MV-4-11 (cell line): ENCODE results near the gene CAPNS2.

Source experiments
- DNase-seq: peaks from one replicate; lab custom pipeline; 2025; lab: John Stamatoyannopoulos, UW

The CAPNS2 gene

DNA sequence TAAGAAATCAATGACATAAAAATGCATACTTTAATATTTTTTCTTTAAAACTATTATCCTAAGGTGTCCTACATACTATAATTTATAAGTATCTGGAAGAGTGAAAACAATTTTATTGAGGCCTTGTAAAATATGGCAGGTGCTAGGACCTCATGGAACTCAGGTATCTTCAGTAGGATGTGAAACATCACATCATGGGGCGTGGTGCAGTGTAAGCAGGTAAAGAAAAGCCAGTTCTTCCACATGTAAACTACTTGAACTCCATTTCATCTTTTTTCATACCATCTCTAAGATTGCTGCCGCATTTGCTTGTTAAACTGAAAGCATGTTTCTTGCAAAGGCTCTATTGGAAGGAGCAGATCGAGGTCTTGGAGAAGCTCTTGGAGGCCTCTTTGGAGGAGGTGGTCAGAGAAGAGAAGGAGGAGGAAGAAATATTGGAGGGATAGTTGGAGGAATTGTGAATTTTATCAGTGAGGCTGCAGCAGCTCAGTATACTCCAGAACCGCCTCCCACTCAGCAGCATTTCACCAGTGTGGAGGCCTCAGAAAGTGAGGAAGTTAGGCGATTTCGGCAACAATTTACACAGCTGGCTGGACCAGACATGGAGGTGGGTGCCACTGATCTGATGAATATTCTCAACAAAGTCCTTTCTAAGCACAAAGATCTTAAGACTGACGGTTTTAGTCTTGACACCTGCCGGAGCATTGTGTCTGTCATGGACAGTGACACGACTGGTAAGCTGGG, at the start of gene CAPNS2:
Gene CAPNS2 (plus strand): TSS at position 253 of the 744 bp plus-strand sequence. CDS start 73 bp downstream, at position 326.
- DNase-seq: peak; percentile 38

DNA sequence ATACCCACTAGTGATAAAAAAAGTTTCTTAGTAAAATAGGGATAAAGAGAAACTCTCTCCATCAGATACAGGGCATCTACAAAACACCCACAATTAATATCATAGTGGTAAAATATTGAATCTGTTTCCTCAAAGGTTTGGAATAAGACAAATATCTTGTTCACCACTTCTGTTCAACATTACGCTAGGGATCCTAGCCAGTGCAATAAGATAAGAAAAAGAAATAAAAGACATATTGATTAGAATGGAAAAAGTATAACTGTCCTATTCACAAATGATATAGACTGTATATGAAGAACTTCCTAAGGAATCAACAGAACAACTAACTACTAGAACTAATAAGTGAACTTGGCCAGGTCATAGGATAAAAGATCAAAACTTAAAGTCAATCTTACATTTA, 44.7 kb upstream of the CAPNS2 start:
- no peak for DNase-seq

GRCh38 chr16:55526441-55526840, 40.0 kb upstream of the CAPNS2 start:
- DNase-seq: no peak

DNA sequence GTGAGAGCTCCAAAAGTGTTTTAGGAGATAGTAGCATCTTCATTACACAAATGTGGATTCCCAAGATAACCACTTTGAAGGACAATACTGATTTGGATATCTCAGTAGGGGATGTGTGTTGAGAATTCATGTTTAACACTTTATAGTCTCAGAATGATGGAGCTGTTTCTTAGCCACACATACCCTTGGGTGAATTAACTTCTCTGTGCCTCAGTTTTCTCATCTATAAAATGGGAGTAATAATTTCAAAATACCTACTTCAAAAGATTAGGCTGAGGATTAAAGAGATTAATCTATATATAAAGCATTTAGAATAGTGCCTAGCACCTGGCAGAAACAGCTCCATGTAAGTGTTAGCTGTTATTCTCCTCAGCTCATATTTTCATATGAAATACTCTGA, 38.6 kb upstream of the CAPNS2 start:
- no peak for DNase-seq

DNA sequence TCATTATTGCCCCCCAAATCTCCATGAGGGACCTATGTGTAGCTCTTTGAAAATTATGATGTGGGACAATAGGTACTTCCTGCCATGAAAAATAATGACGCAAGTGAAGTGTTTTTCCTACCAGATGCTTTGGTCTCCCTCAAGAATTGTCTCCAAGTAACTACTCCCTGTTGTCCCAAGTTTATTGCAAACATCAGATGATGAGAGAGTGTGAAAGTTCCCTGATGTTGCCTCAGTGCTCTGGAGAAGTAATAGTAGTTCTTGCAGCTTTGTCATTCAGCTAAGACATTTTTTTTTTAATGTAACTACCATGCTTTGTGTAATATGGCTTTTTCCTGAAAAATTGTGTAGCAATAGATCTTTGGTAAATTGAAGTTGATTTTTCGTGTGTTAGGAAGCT, 37.5 kb upstream of the CAPNS2 start:
- no peak for DNase-seq

DNA sequence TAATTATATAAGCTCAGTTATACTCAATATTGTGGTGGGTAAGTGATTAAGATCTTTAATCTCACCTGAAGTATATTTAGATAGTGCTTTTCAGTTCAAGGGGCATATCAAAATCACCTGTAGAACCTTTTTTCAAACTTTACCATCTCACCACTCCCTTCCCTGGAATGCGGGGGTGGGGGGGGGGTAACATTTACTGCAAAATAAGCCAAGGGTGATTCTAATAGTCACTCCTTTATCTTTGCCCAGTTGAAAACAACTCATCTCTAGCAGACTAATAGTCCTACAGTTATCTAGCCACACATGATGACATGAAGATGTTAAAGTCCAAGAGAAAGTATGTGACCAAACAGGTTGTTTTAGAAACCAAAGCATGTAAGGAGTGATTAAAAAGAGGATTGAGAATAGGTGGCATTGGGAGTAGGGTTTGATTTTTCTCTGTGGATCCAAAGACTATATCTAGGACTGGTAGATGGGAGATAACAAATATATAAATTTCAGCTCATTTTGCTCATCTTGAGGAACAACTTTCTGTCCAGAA, 36.1 kb upstream of the CAPNS2 start:
- no peak for DNase-seq

- DNase-seq: no peak
Observed at GRCh38 chr16:55532227-55532626, 34.3 kb upstream of the CAPNS2 start.

DNA sequence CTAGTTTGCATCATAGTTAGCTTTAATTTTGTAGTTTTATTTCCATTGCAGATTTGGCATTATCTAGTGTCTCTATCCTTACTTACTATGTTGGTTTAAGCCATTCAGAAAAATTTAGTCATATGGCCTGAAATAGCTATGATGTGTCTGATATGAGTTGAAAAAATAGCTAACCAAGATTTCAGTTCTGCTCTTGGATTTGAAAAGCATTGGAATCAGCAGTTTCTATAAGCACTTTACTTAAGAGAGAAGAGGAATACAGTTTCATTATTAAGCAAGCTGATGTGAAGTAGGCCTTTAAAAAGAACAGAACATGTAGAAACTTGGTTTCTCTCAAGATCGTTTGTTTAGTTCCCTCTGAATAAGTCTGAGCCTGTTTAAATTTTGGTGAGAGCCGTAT, 31.7 kb upstream of the CAPNS2 start:
- DNase-seq: peak; percentile 93

- peak; percentile 93 for DNase-seq
Observed at GRCh38 chr16:55539049-55539448, 27.4 kb upstream of the CAPNS2 start.

DNA sequence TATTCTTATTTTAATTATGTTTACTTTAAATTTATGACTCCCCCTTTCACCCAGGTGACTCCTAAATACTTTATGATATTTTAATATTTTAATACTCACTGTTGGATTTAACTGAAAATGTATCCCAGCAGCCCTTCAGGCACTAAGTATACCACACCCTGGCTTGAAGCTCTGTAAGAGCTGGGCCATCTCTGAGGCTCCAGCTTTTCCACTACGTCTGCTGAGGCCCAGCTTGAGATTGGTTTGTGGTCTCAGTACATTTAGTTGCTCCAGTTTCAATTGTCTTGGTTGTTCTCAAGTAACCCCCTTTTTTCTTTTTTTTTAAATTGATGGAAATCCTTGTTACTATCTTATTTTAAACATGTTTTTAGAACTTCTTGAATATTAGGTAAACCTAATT, 27.0 kb upstream of the CAPNS2 start:
- peak; percentile 69 for DNase-seq

- no peak for DNase-seq
Observed at GRCh38 chr16:55540221-55540620, 26.3 kb upstream of the CAPNS2 start.

GRCh38 chr16:55542459-55543082, 23.9 kb upstream of the CAPNS2 start:
- DNase-seq: peak; percentile 33

- no peak for DNase-seq
Observed at GRCh38 chr16:55543472-55543871, 23.0 kb upstream of the CAPNS2 start.

DNA sequence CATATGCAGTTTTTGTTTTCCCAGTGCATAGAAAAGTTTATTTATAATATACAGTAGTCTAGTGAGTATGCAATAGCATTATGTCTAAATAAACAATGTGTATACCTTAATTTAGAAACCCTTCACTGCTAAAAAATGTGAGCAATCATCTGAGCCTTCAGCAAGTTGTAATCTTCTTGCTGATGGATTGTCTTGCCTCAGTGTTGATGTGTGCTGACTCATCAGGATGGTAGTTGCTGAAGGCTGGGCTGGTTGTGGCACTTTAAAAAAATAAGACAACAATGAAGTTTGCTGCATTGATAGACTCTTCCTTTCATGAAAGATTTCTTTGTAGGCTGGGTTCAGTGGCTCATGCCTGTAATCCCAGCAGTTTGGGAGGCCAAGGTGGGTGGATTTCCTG, 13.9 kb upstream of the CAPNS2 start:
- DNase-seq: no peak

GRCh38 chr16:55555436-55555835, 11.0 kb upstream of the CAPNS2 start:
- no peak for DNase-seq

- DNase-seq: no peak
Observed at GRCh38 chr16:55557186-55557585, 9.3 kb upstream of the CAPNS2 start.

- DNase-seq: no peak
Observed at GRCh38 chr16:55559233-55559632, 7.3 kb upstream of the CAPNS2 start.

- no peak for DNase-seq
Observed at GRCh38 chr16:55559933-55560516, 6.5 kb upstream of the CAPNS2 start.

- no peak for DNase-seq
Observed at GRCh38 chr16:55561319-55561848, 5.1 kb upstream of the CAPNS2 start.

DNA sequence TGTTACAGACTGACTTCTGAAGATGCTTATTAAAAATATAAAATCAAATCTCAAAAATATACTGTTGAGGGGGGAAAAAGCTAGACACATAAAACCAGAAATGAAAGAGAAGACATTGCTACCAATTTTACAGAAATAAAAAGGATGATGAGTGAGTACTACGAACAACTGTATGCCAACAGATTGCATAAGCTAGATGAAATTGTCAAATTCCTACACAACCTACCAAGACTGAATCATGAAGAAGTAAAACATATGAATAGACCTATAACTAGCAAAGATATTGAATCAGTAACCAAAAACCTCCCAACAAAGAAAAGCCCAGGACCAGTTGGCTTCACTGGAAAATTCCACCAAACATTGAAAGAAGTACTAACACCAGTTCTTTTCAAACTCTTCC, 3.5 kb upstream of the CAPNS2 start:
- no peak for DNase-seq

- DNase-seq: no peak
Observed at GRCh38 chr16:55563797-55564196, 2.7 kb upstream of the CAPNS2 start.

- no peak for DNase-seq
Observed at GRCh38 chr16:55565086-55565485, 1.4 kb upstream of the CAPNS2 start.

DNA sequence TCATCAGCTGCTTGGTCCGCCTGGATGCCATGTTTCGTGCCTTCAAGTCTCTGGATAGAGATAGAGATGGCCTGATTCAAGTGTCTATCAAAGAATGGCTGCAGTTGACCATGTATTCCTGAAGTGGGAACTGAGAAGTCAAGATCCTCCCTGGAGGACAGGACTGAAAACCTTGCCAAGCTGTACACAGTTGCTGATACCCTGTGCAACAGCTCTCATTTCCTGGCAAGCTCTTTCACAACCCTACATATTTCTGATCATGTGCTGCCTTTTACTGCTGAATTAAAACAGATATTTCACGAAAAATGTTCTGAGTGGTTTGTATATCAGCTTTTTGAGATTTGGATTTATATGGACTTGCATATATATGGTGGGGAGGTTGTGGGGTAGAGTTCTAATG, 898 bp downstream of the CAPNS2 start:
- DNase-seq: peak; percentile 70
